HG03575 (cell line): ENCODE data around the gene GOLPH3L.
"Not testable (repeated sequence)": the region's sequence is repeated elsewhere in the genome, so short reads cannot be mapped to it uniquely, and the experiment has no call there.

Source experiments
- ATAC-seq: cut with Tn5 transposase; IDR thresholded peaks from one replicate; pipeline ENCODE4 v1.9.1; 2021; ENCODE audit not compliant: unreplicated experiment, insufficient number of reproducible peaks, low FRiP score; ENCODE audit errors: extremely low read depth

Gene GOLPH3L

GRCh38 chr1:150662811-150663210, 34.1 kb downstream of the GOLPH3L start:
- no peak for ATAC-seq

GRCh38 chr1:150661156-150661555, 35.8 kb downstream of the GOLPH3L start:
- no peak for ATAC-seq

DNA sequence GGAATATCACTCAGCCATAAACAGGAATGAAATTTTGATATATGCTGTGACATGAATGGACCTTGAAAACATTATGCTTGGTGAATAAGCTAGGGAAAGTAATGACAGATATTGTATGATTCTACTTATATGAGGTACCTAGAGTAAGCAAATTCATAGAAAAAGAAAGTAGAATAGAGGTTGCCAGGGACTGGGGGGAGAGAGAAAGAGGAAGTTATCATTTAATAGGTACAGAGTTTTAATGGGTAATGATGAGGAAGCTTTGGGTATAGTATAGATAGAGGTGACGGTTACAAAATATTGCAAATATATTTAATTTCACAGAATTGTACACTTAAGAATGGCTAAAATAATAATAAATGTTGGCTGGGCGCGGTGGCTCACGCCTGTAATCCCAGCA, 36.4 kb downstream of the GOLPH3L start:
- ATAC-seq, result no peak

DNA sequence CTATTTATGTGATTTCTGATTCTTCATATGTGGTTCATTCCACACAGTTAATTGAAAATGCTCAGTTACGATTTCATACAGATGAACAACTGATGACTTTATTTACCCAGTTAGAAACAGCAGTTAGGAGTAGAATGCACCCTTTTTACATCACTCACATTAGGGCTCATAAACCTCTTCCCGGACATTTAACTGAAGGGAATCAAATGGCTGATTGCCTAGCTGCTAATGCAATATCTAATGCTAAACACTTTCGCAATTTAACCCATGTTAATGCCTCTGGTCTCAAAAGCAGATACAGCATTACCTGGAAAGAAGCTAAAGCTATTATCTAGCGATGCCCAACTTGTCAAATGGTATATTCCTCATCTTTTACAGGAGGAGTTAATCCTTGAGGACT, 39.9 kb downstream of the GOLPH3L start:
- ATAC-seq, result not testable (repeated sequence)

DNA sequence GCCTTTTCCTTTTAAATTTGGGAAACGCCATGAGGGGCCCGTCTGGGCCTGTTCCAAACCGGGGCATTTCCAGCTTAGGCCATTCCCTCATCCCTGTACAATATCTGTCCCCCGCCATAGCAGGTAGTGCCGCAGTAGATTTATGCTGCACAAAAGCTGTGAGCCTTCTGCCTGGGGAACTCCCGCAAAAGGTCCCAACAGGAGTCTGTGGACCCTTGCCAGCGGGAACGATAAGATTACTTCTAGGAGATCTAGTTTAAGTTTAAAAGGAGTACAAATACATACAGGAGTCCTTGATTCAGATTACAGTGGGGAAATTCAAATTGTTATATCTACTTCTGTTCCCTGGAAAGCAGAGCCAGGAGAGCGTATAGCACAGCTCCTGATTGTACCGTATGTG, 42.3 kb downstream of the GOLPH3L start:
- not testable (repeated sequence) for ATAC-seq

DNA sequence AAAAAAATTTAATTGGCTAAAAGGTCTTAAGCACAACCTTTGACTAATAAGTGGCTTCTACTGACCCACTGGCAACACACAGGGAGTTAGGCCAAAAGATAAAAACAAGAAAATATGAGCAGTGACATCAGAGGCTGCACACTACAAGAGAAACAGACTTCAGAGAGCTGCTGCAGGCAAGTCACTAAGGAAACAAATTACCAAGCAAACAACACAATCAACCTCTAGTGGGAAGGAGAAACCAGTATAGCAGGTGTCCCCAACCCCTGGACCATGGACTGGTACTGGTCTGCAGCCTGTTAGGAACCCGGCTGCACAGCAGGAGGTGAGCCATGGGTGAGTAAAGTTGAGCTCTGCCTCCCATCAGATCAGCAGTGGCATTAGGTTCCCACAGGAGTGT, 46.8 kb downstream of the GOLPH3L start:
- no peak for ATAC-seq

DNA sequence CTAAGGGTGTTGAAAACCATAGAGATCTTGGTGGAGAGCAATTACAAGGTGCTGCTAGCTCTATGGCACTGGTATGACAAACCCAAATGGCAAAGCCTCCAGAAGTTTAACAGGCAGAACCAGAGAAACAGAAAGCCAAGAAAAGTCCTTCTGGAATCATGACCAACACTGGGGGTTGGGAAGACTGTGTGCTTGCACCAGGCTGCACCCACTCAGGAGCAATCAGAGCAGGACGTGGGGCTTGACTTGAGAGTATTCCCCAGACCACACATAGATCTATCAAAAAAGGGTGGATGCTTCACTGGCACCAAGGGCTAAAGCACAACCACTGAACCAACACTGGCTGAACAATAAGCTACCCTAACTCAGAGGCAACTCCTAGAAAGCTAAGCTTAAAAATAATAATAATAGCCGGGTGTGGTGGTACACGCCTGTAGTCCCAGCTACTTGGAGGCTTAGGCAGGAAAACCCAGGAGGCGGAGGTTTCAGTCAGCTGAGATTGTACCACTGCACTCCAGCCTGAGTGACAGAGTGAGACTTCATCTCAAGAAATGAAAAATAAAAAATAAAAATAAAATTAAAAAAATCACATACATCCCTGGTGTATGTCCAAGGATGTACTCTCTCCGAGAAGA, 47.4 kb downstream of the GOLPH3L start:
- ATAC-seq, result no peak

DNA sequence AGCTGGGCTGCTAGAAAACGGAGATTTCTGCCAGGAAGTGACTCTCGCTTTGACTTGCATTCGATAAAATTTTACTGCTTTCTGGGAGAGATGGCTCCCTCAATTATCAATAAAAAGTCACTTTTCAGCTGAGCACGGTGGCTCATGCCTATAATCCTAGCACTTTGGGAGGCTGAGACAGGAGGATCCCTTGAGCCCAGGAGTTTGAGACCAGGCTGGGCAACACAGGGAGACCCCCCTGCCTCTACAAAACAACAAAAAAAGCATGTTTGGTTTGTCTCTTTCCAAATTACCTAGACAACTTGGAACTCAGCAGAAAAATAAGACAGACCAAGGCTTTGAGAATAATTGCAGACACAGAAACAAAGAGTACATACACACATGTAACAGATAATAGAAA, 54.7 kb downstream of the GOLPH3L start:
- no peak for ATAC-seq

DNA sequence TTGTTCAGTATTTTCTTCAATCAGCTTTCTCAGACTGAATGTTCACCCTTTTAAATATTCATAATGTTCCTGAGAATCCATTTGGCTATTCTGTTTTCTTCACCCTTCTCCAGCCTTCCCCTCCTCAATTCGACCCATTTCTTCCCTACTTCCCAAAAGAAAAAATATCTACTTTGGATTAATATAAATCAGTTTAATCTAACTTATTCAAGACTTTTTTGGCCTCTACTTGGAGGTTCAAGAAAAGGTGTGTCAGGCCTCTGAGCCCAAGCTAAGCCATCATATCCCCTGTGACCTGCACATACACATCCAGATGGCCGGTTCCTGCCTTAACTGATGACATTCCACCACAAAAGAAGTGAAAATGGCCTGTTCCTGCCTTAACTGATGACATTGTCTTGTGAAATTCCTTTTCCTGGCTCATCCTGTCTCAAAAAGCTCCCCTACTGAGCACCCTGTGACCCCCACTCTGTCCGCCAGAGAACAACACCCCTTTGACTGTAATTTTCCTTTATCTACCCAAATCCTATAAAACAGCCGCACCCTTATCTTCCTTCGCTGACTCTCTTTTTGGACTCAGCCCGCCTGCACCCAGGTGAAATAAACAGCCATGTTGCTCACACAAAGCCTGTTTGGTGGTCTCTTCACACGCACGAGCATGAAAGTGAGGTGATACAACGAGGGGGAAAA, 55.7 kb downstream of the GOLPH3L start:
- ATAC-seq, result not testable (repeated sequence)

GRCh38 chr1:150638430-150638829, 58.5 kb downstream of the GOLPH3L start:
- ATAC-seq, result not testable (repeated sequence)

DNA sequence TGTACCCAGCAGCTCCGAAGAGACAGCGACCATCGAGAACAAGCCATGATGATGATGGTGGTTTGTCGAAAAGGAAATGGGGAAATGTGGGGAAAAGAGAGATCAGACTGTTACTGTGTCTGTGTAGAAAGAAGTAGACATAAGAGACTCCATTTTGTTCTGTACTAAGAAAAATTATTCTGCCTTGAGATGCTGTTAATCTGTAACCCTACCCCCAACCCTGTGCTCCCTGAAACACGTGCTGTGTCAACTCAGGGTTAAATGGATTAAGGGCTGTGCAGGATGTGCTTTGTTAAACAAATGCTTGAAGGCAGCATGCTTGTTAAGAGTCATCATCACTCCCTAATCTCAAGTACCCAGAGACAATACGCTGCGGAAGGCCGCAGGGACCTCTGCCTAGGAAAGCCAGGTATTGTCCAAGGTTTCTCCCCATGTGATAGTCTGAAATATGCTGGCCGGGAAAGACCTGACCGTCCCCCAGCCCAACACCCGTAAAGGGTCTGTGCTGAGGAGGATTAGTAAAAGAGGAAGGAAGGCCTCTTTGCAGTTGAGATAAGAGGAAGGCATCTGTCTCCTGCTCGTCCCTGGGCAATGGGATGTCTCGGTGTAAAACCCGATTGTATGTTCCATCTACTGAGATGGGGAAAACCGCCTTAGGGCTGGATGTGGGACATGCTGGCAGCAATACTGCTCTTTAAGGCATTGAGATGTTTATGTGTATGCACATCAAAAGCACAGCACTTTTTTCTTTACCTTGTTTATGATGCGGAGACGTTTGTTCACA, 61.9 kb downstream of the GOLPH3L start:
- not testable (repeated sequence) for ATAC-seq

DNA sequence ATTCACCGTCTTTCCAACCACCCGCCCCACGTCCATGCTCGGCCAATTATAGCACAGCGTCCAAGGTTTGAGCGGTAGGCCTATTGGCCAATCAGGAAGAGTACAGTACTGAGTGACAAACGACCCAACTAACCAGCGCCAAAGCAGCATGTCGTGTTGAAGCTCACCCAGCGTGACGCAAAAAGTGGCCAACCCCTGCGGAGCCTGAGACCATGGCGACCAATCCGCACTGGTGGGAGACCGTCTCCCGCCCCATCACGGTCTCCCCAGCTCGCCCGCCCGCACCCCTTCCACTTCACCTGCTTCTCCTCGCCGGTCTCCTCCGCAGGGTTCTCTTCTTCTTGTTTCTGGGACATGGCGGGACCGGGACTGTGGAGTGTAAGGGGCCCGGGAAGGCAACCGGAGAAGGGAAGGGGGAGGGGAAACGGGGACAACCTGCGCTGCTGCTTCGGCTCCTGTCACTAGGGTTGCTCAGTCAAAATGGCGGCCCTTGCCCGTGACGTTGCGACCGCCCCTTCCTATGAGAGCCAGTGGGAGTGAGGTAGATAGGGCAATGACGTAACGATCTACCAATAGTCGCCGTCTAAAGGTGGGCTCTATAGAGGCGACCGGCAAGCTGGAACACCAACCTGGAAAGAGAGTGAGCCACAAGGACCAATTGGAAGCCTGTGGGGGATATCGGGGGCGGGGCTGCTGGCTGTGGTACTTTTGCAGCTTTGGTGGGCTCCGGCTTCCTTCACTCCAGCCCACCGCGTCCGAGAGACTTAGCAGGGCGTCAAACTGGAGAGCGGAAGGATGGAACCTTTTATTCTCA, 67.6 kb downstream of the GOLPH3L start, which contains the start of gene ENSA:
Gene ENSA (minus strand): TSS at position 498 of the 814 bp plus-strand sequence. CDS start 142 bp downstream, at position 356.
- ATAC-seq, result peak; percentile 81

GRCh38 chr1:150628766-150629114, 68.2 kb downstream of the GOLPH3L start:
- no peak for ATAC-seq

DNA sequence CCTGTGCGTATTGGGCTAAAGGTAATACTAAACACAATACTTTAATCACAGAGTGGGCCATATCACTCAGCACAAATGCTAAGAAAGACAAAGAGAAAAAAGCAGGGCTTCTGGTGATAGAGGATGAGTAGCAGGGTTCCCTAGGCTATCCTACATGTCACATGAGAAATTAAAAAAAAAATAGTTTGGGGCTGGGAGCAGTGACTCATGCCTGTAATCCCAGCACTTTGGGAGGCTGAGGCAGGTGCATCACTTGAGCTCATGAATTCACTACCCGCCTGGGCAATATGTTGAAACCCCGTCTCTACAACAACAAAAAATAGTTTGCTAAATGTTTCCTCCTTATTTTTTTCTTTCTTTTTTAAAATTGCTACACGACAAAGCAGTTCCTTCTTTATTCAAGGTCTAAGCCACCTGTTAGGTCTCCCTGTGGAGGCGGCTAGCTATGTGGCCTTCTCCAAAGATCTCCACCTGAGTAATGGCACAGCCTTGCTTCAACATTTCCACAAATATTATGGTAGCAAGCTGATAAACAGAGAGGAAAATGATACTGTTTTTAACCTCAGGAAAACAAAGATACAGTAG, 69.0 kb downstream of the GOLPH3L start:
- no peak for ATAC-seq

DNA sequence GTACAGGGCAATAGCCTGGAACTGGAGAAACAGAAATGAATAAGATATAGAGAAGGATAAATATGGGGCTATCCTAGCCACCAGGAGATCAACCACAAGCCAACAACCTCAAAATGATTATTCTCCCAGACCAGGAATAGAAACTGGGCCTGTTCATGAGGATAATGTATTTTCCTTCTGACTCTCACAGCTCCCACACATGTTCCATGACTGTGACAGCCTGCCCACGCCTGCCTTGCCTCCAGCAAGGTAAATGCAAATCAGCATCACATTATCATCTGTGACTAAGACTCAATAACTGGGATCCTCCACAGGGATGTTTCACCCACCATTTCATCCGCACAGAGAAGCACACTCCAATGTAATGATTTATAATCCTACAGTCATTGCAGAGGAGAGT, 70.8 kb downstream of the GOLPH3L start:
- ATAC-seq, result no peak

DNA sequence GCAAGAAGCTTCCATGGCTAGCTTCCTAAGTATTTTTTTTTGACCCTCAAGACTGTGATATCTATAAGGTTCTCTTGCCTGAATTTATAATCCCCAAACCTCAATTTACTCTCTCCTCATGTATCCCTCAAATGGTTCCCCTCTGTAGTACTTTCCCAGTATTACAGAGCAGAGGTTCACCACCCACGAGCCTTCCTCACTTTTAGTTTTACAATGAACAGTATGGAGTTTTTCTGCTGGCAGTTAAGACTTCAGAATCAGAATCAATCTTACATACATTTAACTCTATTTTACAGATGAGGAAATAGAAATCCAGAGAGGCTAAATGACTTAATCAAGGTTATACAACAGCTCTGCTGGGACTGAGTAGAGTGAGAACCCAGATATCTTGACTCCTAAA, 72.4 kb downstream of the GOLPH3L start:
- not testable (repeated sequence) for ATAC-seq

DNA sequence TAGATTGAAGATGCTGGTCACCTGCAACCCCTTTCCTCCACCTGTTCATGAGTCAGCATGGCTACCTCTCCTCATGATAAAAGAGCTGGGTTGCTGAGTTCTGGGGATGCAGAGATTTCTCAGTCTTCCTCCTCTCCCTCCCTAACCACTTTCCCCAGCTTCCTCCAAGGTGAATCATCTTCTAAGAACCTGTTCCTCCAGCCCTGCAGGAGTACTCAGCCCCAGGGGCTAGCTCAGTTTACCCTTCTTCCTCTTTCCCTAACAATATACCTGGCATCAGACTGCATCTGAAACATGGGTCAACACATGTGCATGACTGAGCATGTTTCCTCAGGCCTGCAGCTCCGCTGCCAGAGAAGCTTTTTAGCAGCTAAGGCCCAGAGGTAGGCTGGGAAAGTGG, 72.8 kb downstream of the GOLPH3L start:
- ATAC-seq, result not testable (repeated sequence)

DNA sequence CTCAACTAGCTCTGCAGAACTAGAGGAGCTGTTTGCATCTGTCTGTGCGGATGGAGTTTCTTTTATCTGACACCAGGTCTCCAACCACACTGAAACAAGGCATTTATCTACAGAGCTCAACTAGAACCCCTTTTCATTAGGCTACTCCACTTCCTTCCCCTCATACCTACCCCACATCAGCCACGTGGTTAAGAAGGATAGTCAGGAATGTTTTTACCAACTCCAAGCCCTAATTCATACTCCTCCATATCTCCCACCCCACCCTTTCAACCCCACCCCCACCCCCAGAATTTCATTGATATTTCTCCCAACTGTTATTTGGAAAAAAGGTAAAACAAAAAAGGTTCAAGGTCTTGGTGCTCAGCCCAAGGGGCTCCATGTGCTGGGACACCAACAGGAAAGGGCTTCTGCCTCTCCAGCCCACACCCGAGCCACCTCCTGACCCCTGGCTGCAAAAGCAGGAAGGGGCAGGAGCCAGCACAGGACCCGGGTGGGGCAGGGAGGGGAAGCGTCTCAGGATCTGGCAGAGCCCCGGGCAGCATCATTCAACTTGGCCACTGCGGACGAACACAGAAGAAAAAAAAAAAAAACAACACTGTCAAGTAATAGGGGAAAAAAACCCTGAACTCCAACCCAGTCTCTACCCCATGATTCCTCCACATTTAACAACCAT, 74.5 kb downstream of the GOLPH3L start:
- no peak for ATAC-seq
